ENCODE data around the gene EIF4EBP2. TPM values are rescaled to one million over a fixed set of nuclear protein-coding genes. Genes with fewer than 3 reads are reported as not detected.

The EIF4EBP2 gene
- polyA plus RNA-seq, 1 donor (not counting 4 experiments of a cell fraction or from before 2014, with no cell fraction given): 18.9 TPM

GRCh38 chr10:70364772-70365091 lies 39.2 kb upstream of the EIF4EBP2 start:
- dilution Hi-C loops (cut with MboI; ENCODE audit: extremely low pct_ligation_motif_present, low sequenced_read_pairs): no loop called here
- H3K27ac ChIP-seq (ENCODE audit: control insufficient read depth, insufficient read depth, low read length): no peak overlapping the region
- no peaks in the 10 kb centered on the region for H4K20me1 ChIP-seq (ENCODE audit: control insufficient read depth, extremely low read depth, insufficient read depth, low read length)
- DNase-seq (ENCODE audit: low read depth, low spot score): no peak
- H3K4me1 ChIP-seq (ENCODE audit: control insufficient read depth, extremely low read depth, insufficient read depth, low read length): peaks cover 12% of the 10 kb centered on the region
- no peak for FAIRE-seq
- no peaks in the 10 kb centered on the region for H3K9me3 ChIP-seq (ENCODE audit: control insufficient read depth, low read depth, low read length)
- no peaks in the 10 kb centered on the region for H3K27me3 ChIP-seq (ENCODE audit: control insufficient read depth, extremely low read depth, insufficient read depth, low read length)
- no peaks in the 10 kb centered on the region for H3K9me1 ChIP-seq (ENCODE audit: control insufficient read depth, extremely low read depth, insufficient read depth, low read length)
- H3K4me2 ChIP-seq (ENCODE audit: control insufficient read depth, extremely low read depth, insufficient read depth, low read depth, low read length): peak overlapping the region; percentile 56
- no peaks in the 10 kb centered on the region for H3K36me3 ChIP-seq (ENCODE audit: control insufficient read depth in 2 of 2, extremely low read depth in 1 of 2, insufficient read depth in 2 of 2, low read length in 2 of 2)
- no peak overlapping the region for H3K9ac ChIP-seq (ENCODE audit: control insufficient read depth, extremely low read depth, insufficient read depth, low read length)
- no peaks in the 10 kb centered on the region for H3K79me2 ChIP-seq (ENCODE audit: control insufficient read depth, insufficient read depth, low read length)
- H3K4me3 ChIP-seq (ENCODE audit: control insufficient read depth in 2 of 3, extremely low read depth in 1 of 3, insufficient read depth in 2 of 3, low read depth in 1 of 3, low read length in 3 of 3): peak overlapping the region in 1 of 3 experiments; percentile 31
- TF ChIP-seq EZH2 (IDR thresholded peaks at IDR 0.05; ENCODE audit: low read length): no peak
- no peak for TF ChIP-seq CTCF (optimal IDR thresholded peaks at IDR 0.05 in 1 of 3, IDR thresholded peaks at IDR 0.05 in 1 of 3, conservative IDR thresholded peaks at IDR 0.05 in 1 of 3; ENCODE audit: extremely low read depth in 1 of 3, insufficient read depth in 2 of 3, low read length in 3 of 3)
- H2AFZ ChIP-seq (ENCODE audit: control insufficient read depth, low read length): no peak overlapping the region

- Histone ChIP-seq H3K9me1 (ENCODE audit: control insufficient read depth, extremely low read depth, insufficient read depth, low read length) (no peaks in the 10 kb centered on the region), H3K9me3 (ENCODE audit: control insufficient read depth, low read depth, low read length) (no peaks in the 10 kb centered on the region), H3K79me2 (ENCODE audit: control insufficient read depth, insufficient read depth, low read length) (no peaks in the 10 kb centered on the region), H3K4me3 (ENCODE audit: control insufficient read depth in 2 of 3, extremely low read depth in 1 of 3, insufficient read depth in 2 of 3, low read depth in 1 of 3, low read length in 3 of 3) (no peak overlapping the region), H3K4me1 (ENCODE audit: control insufficient read depth, extremely low read depth, insufficient read depth, low read length) (peaks cover 12% of the 10 kb centered on the region), H3K4me2 (ENCODE audit: control insufficient read depth, extremely low read depth, insufficient read depth, low read depth, low read length) (no peak overlapping the region), H3K27me3 (ENCODE audit: control insufficient read depth, extremely low read depth, insufficient read depth, low read length) (no peaks in the 10 kb centered on the region), H4K20me1 (ENCODE audit: control insufficient read depth, extremely low read depth, insufficient read depth, low read length) (no peaks in the 10 kb centered on the region), H3K36me3 (ENCODE audit: control insufficient read depth in 2 of 2, extremely low read depth in 1 of 2, insufficient read depth in 2 of 2, low read length in 2 of 2) (no peaks in the 10 kb centered on the region), H2AFZ (ENCODE audit: control insufficient read depth, low read length) (no peak overlapping the region), H3K27ac (ENCODE audit: control insufficient read depth, insufficient read depth, low read length) (no peak overlapping the region), H3K9ac (ENCODE audit: control insufficient read depth, extremely low read depth, insufficient read depth, low read length) (no peak overlapping the region)
- dilution Hi-C loops (cut with MboI; ENCODE audit: extremely low pct_ligation_motif_present, low sequenced_read_pairs): no loop called here
- FAIRE-seq (no peak), DNase-seq (ENCODE audit: low read depth, low spot score) (no peak)
- no peak for TF ChIP-seq EZH2 (IDR thresholded peaks at IDR 0.05; ENCODE audit: low read length)
Observed at GRCh38 chr10:70367195-70367796, 36.6 kb upstream of the EIF4EBP2 start.
